A549 (cell line): Measurements from ENCODE around the gene ASMT.

Experiments used
- EP300 ChIP-seq, 2 experiments: fragments of >200 bp; sonication (Bioruptor Twin); formaldehyde crosslinking; IDR thresholded peaks; 2 replicates in 1 of 2; 3 replicates in 1 of 2; pipeline ENCODE4 v1.6.1; 2016 to 2017
- NPAS2 ChIP-seq: fragments of 250-450 bp; sonication (Bioruptor Pico); IDR thresholded peaks from 2 replicates; pipeline ENCODE4 v1.8.0; 2022; ENCODE audit warnings: mild to moderate bottlenecking, moderate library complexity, borderline replicate concordance
- PHF8 ChIP-seq: fragments of 200-600 bp; sonication (generic); IDR thresholded peaks from 2 replicates; pipeline ENCODE4 v1.6.1; 2016; ENCODE audit warnings: low read depth, mild to moderate bottlenecking, antibody characterized with exemption, moderate library complexity, borderline replicate concordance
- POLR2A ChIP-seq: IDR thresholded peaks from 2 replicates; pipeline ENCODE4 v1.6.1; 2012; ENCODE audit warnings: mild to moderate bottlenecking, low read length
- RFX5 ChIP-seq: fragments of 450-650 bp; IDR thresholded peaks from 2 replicates; pipeline ENCODE4 v1.7.1; 2014; ENCODE audit warnings: antibody characterized with exemption, mild to moderate bottlenecking, moderate library complexity
- ZFP36 ChIP-seq: fragments of 450-650 bp; IDR thresholded peaks from 2 replicates; pipeline ENCODE4 v1.6.1; 2014; ENCODE audit warnings: borderline replicate concordance; ENCODE audit not compliant: partially characterized antibody
- TF ChIP-seq, protein P1 (sequence below): fragments of >200 bp; sonication (Bioruptor Twin); formaldehyde crosslinking; IDR thresholded peaks from 3 replicates; pipeline ENCODE4 v1.5.1; 2016
- TF ChIP-seq, protein P2 (sequence below): fragments of 200-600 bp; sonication (generic); IDR thresholded peaks from 2 replicates; pipeline ENCODE4 v1.6.1; 2016; ENCODE audit warnings: antibody characterized with exemption, mild to moderate bottlenecking, moderate library complexity

DNA sequence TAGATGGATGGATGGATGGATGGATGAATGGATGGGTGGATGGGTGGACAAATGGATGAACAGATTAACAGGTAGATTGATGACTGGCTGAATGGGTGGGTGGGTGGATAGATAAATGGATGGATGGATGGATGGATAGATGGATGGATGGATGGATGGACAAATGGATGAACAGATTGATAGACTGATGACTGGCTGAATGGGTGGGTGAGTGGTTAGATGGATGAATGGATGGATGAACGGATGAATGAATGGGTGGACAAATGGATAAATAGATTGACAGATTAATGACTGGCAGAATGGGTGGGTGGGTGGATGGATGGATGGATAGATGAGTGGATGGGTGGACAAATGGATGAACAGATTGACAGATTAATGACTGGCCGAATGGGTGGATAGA, 37.0 kb upstream of the ASMT start:
- TF ChIP-seq, protein P1, sequence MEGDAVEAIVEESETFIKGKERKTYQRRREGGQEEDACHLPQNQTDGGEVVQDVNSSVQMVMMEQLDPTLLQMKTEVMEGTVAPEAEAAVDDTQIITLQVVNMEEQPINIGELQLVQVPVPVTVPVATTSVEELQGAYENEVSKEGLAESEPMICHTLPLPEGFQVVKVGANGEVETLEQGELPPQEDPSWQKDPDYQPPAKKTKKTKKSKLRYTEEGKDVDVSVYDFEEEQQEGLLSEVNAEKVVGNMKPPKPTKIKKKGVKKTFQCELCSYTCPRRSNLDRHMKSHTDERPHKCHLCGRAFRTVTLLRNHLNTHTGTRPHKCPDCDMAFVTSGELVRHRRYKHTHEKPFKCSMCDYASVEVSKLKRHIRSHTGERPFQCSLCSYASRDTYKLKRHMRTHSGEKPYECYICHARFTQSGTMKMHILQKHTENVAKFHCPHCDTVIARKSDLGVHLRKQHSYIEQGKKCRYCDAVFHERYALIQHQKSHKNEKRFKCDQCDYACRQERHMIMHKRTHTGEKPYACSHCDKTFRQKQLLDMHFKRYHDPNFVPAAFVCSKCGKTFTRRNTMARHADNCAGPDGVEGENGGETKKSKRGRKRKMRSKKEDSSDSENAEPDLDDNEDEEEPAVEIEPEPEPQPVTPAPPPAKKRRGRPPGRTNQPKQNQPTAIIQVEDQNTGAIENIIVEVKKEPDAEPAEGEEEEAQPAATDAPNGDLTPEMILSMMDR, result no peak
- no peak for TF ChIP-seq PHF8
- no peak for TF ChIP-seq POLR2A
- TF ChIP-seq NPAS2 (CRISPR knock-in tag), result no peak
- TF ChIP-seq RFX5, result no peak
- TF ChIP-seq EP300 (IDR thresholded peaks at IDR 0.05), result no peak
- TF ChIP-seq, protein P2, sequence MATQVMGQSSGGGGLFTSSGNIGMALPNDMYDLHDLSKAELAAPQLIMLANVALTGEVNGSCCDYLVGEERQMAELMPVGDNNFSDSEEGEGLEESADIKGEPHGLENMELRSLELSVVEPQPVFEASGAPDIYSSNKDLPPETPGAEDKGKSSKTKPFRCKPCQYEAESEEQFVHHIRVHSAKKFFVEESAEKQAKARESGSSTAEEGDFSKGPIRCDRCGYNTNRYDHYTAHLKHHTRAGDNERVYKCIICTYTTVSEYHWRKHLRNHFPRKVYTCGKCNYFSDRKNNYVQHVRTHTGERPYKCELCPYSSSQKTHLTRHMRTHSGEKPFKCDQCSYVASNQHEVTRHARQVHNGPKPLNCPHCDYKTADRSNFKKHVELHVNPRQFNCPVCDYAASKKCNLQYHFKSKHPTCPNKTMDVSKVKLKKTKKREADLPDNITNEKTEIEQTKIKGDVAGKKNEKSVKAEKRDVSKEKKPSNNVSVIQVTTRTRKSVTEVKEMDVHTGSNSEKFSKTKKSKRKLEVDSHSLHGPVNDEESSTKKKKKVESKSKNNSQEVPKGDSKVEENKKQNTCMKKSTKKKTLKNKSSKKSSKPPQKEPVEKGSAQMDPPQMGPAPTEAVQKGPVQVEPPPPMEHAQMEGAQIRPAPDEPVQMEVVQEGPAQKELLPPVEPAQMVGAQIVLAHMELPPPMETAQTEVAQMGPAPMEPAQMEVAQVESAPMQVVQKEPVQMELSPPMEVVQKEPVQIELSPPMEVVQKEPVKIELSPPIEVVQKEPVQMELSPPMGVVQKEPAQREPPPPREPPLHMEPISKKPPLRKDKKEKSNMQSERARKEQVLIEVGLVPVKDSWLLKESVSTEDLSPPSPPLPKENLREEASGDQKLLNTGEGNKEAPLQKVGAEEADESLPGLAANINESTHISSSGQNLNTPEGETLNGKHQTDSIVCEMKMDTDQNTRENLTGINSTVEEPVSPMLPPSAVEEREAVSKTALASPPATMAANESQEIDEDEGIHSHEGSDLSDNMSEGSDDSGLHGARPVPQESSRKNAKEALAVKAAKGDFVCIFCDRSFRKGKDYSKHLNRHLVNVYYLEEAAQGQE, result no peak
- TF ChIP-seq ZFP36, result no peak
